HEK293 (cell line): ENCODE results near the gene SERAC1.

ENCODE experiments used
- CTCF ChIA-PET: fragments of 350-600 bp; formaldehyde crosslinking; extraction: SDS; loops from one replicate; lab custom pipeline; 2021; ENCODE audit warnings: antibody characterized with exemption; lab: Yijun Ruan, JAX
- POLR2A ChIA-PET: fragments of 300-600 bp; formaldehyde crosslinking; extraction: SDS; loops from one replicate; lab custom pipeline; 2020; ENCODE audit warnings: antibody characterized with exemption, inconsistent platforms; lab: Yijun Ruan, JAX
- H3K27ac ChIP-seq: fragments of 200-500 bp; sonication (Bioruptor generic); 2 replicates; pipeline ENCODE4 v1.5.1; 2014; ENCODE audit warnings: low read depth, low read length, control low read depth, inconsistent platforms; ENCODE audit errors: extremely low read depth
- H3K36me3 ChIP-seq, 2 experiments: fragments of 200-500 bp in 1 of 2; sonication (Bioruptor generic) in 1 of 2; 1 replicate in 1 of 2; 2 replicates in 1 of 2; pipeline ENCODE4 v1.5.1; 2014 to 2017; ENCODE audit warnings: inconsistent platforms in 2 of 2, low read length in 2 of 2; ENCODE audit not compliant: control insufficient read depth in 2 of 2, insufficient read depth in 1 of 2
- H3K4me1 ChIP-seq: fragments of 200-500 bp; sonication (Bioruptor generic); 2 replicates; pipeline ENCODE4 v1.5.1; 2014; ENCODE audit warnings: mild to moderate bottlenecking, low read length, inconsistent platforms; ENCODE audit not compliant: control insufficient read depth, insufficient read depth
- H3K4me3 ChIP-seq: 2 replicates; pipeline ENCODE4 v1.5.1; 2011; ENCODE audit warnings: low read depth, mild to moderate bottlenecking, control low read depth, low read length, moderate library complexity
- H3K9me3 ChIP-seq: fragments of 200-500 bp; sonication (Bioruptor generic); 2 replicates; pipeline ENCODE4 v1.5.1; 2014; ENCODE audit warnings: low read depth, low read length, inconsistent platforms; ENCODE audit not compliant: control insufficient read depth, insufficient read depth
- BCL11B ChIP-seq: fragments of 450-650 bp; formaldehyde crosslinking; IDR thresholded peaks from 2 replicates; pipeline ENCODE4 v1.5.1; 2016; ENCODE audit warnings: low read depth, missing biosample characterization, missing genetic modification characterization
- FEZF1 ChIP-seq: fragments of 450-650 bp; formaldehyde crosslinking; IDR thresholded peaks from 2 replicates; pipeline ENCODE4 v1.5.1; 2016; ENCODE audit warnings: missing biosample characterization, missing genetic modification characterization
- GLI4 ChIP-seq: fragments of 450-650 bp; formaldehyde crosslinking; IDR thresholded peaks from 2 replicates; pipeline ENCODE4 v1.5.1; 2016; ENCODE audit warnings: missing biosample characterization, missing genetic modification characterization
- KLF7 ChIP-seq: fragments of 450-650 bp; formaldehyde crosslinking; IDR thresholded peaks from 2 replicates; pipeline ENCODE4 v1.5.1; 2016; ENCODE audit warnings: missing biosample characterization, missing genetic modification characterization, borderline replicate concordance
- OSR2 ChIP-seq: fragments of 450-650 bp; formaldehyde crosslinking; IDR thresholded peaks from 2 replicates; pipeline ENCODE4 v1.5.1; 2016; ENCODE audit warnings: missing biosample characterization, missing genetic modification characterization
- RBAK ChIP-seq: fragments of 450-650 bp; formaldehyde crosslinking; IDR thresholded peaks from 2 replicates; pipeline ENCODE4 v1.5.1; 2016; ENCODE audit warnings: missing biosample characterization, missing genetic modification characterization
- SCRT1 ChIP-seq: fragments of 450-650 bp; formaldehyde crosslinking; IDR thresholded peaks from 2 replicates; pipeline ENCODE4 v1.5.1; 2016; ENCODE audit warnings: missing biosample characterization, missing genetic modification characterization, borderline replicate concordance
- SETDB1 ChIP-seq: IDR thresholded peaks from one replicate; pipeline ENCODE4 v1.6.1; 2017; ENCODE audit warnings: mild to moderate bottlenecking, low read length, moderate library complexity, mixed read lengths; ENCODE audit not compliant: insufficient read length
- TRIM28 ChIP-seq: IDR thresholded peaks from 2 replicates; pipeline ENCODE4 v1.6.1; 2011; ENCODE audit warnings: low read length, control low read depth, borderline replicate concordance
- YY2 ChIP-seq: fragments of 450-650 bp; formaldehyde crosslinking; IDR thresholded peaks from 2 replicates; pipeline ENCODE4 v1.5.1; 2016; ENCODE audit warnings: missing biosample characterization, missing genetic modification characterization
- ZBTB44 ChIP-seq: fragments of 450-650 bp; IDR thresholded peaks from 2 replicates; pipeline ENCODE4 v1.5.1; 2018; ENCODE audit warnings: missing biosample characterization, mild to moderate bottlenecking, missing genetic modification characterization
- ZBTB48 ChIP-seq: fragments of 450-650 bp; formaldehyde crosslinking; IDR thresholded peaks from 2 replicates; pipeline ENCODE4 v1.5.1; 2016; ENCODE audit warnings: missing biosample characterization, missing genetic modification characterization
- ZFP37 ChIP-seq: fragments of 450-650 bp; formaldehyde crosslinking; IDR thresholded peaks from 2 replicates; pipeline ENCODE4 v1.5.1; 2016; ENCODE audit warnings: missing biosample characterization, missing genetic modification characterization
- ZFP41 ChIP-seq: fragments of 450-650 bp; formaldehyde crosslinking; IDR thresholded peaks from 2 replicates; pipeline ENCODE4 v1.5.1; 2016; ENCODE audit warnings: missing biosample characterization, missing genetic modification characterization, borderline replicate concordance
- ZNF10 ChIP-seq: fragments of 450-650 bp; formaldehyde crosslinking; IDR thresholded peaks from 2 replicates; pipeline ENCODE4 v1.5.1; 2017; ENCODE audit warnings: missing biosample characterization, missing genetic modification characterization
- ZNF112 ChIP-seq: fragments of 450-650 bp; formaldehyde crosslinking; IDR thresholded peaks from 2 replicates; pipeline ENCODE4 v1.5.0; 2017; ENCODE audit warnings: missing biosample characterization, missing genetic modification characterization
- ZNF146 ChIP-seq: fragments of 450-650 bp; formaldehyde crosslinking; IDR thresholded peaks from 2 replicates; pipeline ENCODE4 v1.5.1; 2016; ENCODE audit warnings: missing biosample characterization, missing genetic modification characterization
- ZNF24 ChIP-seq: fragments of 450-650 bp; formaldehyde crosslinking; IDR thresholded peaks from 2 replicates; pipeline ENCODE4 v1.5.1; 2016; ENCODE audit warnings: missing biosample characterization, missing genetic modification characterization
- ZNF341 ChIP-seq: fragments of 450-650 bp; formaldehyde crosslinking; IDR thresholded peaks from 2 replicates; pipeline ENCODE4; 2016; ENCODE audit warnings: low read depth, missing biosample characterization, missing genetic modification characterization
- ZNF394 ChIP-seq: fragments of 450-650 bp; formaldehyde crosslinking; IDR thresholded peaks from 2 replicates; pipeline ENCODE4 v1.5.1; 2016; ENCODE audit warnings: missing biosample characterization, missing genetic modification characterization, mild to moderate bottlenecking, moderate library complexity, borderline replicate concordance
- ZNF426 ChIP-seq: fragments of 450-650 bp; formaldehyde crosslinking; IDR thresholded peaks from 2 replicates; pipeline ENCODE4 v1.5.1; 2017; ENCODE audit warnings: missing biosample characterization, missing genetic modification characterization, mild to moderate bottlenecking, inconsistent platforms, moderate library complexity
- ZNF513 ChIP-seq: fragments of 450-650 bp; IDR thresholded peaks from 2 replicates; pipeline ENCODE4 v1.5.1; 2018; ENCODE audit warnings: missing biosample characterization, missing genetic modification characterization
- ZNF558 ChIP-seq: fragments of 450-650 bp; formaldehyde crosslinking; IDR thresholded peaks from 2 replicates; pipeline ENCODE4 v1.5.1; 2016; ENCODE audit warnings: missing biosample characterization, missing genetic modification characterization
- ZNF610 ChIP-seq: fragments of 450-650 bp; formaldehyde crosslinking; IDR thresholded peaks from 2 replicates; pipeline ENCODE4 v1.5.1; 2016; ENCODE audit warnings: missing biosample characterization, missing genetic modification characterization, borderline replicate concordance
- ZNF623 ChIP-seq: fragments of 450-650 bp; formaldehyde crosslinking; IDR thresholded peaks from 2 replicates; pipeline ENCODE4 v1.5.1; 2016; ENCODE audit warnings: missing biosample characterization, missing genetic modification characterization
- ZNF701 ChIP-seq: fragments of 450-650 bp; formaldehyde crosslinking; IDR thresholded peaks from 2 replicates; pipeline ENCODE4 v1.5.1; 2016; ENCODE audit warnings: missing biosample characterization, missing genetic modification characterization
- ZNF707 ChIP-seq: fragments of 450-650 bp; formaldehyde crosslinking; IDR thresholded peaks from 2 replicates; pipeline ENCODE4 v1.5.1; 2016; ENCODE audit warnings: missing biosample characterization, missing genetic modification characterization
- ZNF776 ChIP-seq: fragments of 450-650 bp; formaldehyde crosslinking; IDR thresholded peaks from 2 replicates; pipeline ENCODE4 v1.5.0; 2017; ENCODE audit warnings: missing biosample characterization, missing genetic modification characterization, borderline replicate concordance
- ZNF785 ChIP-seq: fragments of 450-650 bp; formaldehyde crosslinking; IDR thresholded peaks from 2 replicates; pipeline ENCODE4 v1.5.1; 2016; ENCODE audit warnings: missing biosample characterization, missing genetic modification characterization
- ZSCAN30 ChIP-seq: fragments of 450-650 bp; IDR thresholded peaks from 2 replicates; pipeline ENCODE4 v1.5.1; 2018; ENCODE audit warnings: missing biosample characterization, mild to moderate bottlenecking, missing genetic modification characterization, moderate library complexity
- TF ChIP-seq, protein P1 (sequence below): fragments of 450-650 bp; formaldehyde crosslinking; IDR thresholded peaks from 2 replicates; pipeline ENCODE4 v1.5.1; 2016; ENCODE audit warnings: missing biosample characterization, missing genetic modification characterization

Gene SERAC1

GRCh38 chr6:158077676-158078075, 90.4 kb downstream of the SERAC1 start:
- POLR2A ChIA-PET = no interaction called here
- CTCF ChIA-PET = interaction anchor here (1.6 kb wide), 1 partner anchor 411 kb away, joined by 3 read pairs; no protein-coding TSS in a partner anchor
- H3K36me3 ChIP-seq = peaks cover 20 to 84% of the 10 kb centered on the region in 2 experiments

GRCh38 chr6:158076548-158076947, 91.5 kb downstream of the SERAC1 start:
- ChIA-PET POLR2A (no interaction called here), CTCF (interaction anchor here (0.6 to 1.6 kb wide), 2 partner anchors 82 to 410 kb away, joined by 3 read pairs; no protein-coding TSS in a partner anchor)
- no peak for TF ChIP-seq ZNF146 (tag by site-specific recombination)
- no peak for TF ChIP-seq TRIM28
- no peak for TF ChIP-seq ZNF10 (tag by site-specific recombination)
- TF ChIP-seq SCRT1 (tag by site-specific recombination) = no peak
- no peak for TF ChIP-seq ZFP37 (tag by site-specific recombination)
- no peak for TF ChIP-seq ZNF513
- no peak for TF ChIP-seq GLI4 (tag by site-specific recombination)
- TF ChIP-seq ZNF610 (tag by site-specific recombination) = no peak
- no peak for TF ChIP-seq ZNF112 (tag by site-specific recombination)
- TF ChIP-seq ZNF776 = no peak
- no peak for TF ChIP-seq ZFP41 (tag by site-specific recombination)
- Histone ChIP-seq H3K9me3 (no peaks in the 10 kb centered on the region), H3K4me3 (no peak overlapping the region), H3K27ac (no peak overlapping the region), H3K4me1 (no peaks in the 10 kb centered on the region), H3K36me3 (peaks cover 15 to 82% of the 10 kb centered on the region in 2 experiments)

More at GRCh38 chr6:158077676-158078075, 90.4 kb downstream of the SERAC1 start:
- no peak overlapping the region for H3K27ac ChIP-seq
- no peaks in the 10 kb centered on the region for H3K4me1 ChIP-seq
- TF ChIP-seq ZNF394 (tag by site-specific recombination) (no peak), ZNF785 (tag by site-specific recombination) (no peak), SETDB1 (no peak), ZBTB44 (no peak), ZNF24 (tag by site-specific recombination) (no peak), ZBTB48 (tag by site-specific recombination) (no peak), ZNF426 (tag by site-specific recombination) (no peak)
- TF ChIP-seq, protein P1, sequence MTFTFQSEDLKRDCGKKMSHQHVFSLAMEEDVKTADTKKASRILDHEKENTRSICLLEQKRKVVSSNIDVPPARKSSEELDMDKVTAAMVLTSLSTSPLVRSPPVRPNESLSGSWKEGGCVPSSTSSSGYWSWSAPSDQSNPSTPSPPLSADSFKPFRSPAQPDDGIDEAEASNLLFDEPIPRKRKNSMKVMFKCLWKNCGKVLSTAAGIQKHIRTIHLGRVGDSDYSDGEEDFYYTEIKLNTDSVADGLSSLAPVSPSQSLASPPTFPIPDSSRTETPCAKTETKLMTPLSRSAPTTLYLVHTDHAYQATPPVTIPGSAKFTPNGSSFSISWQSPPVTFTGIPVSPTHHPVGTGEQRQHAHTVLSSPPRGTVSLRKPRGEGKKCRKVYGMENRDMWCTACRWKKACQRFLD = no peak
- no peaks in the 10 kb centered on the region for H3K9me3 ChIP-seq
- H3K4me3 ChIP-seq = no peak overlapping the region

GRCh38 chr6:158073776-158074175, 94.3 kb downstream of the SERAC1 start:
- no peaks in the 10 kb centered on the region for H3K9me3 ChIP-seq
- H3K4me3 ChIP-seq = no peak overlapping the region
- H3K36me3 ChIP-seq = peaks cover 12 to 81% of the 10 kb centered on the region in 2 experiments
- no peak overlapping the region for H3K27ac ChIP-seq
- H3K4me1 ChIP-seq = no peaks in the 10 kb centered on the region
- POLR2A ChIA-PET = interaction anchor here (0.7 kb wide), 1 partner anchor 13 kb away, joined by 3 read pairs; no protein-coding TSS in a partner anchor
- CTCF ChIA-PET = interaction anchor here (0.6 to 3.7 kb wide), 14 partner anchors 9 to 315 kb away, joined by 3 to 35 read pairs (median 4); no protein-coding TSS in a partner anchor
- TF ChIP-seq RBAK (tag by site-specific recombination) (no peak), ZNF610 (tag by site-specific recombination) (no peak), ZNF623 (tag by site-specific recombination) (no peak), ZNF707 (tag by site-specific recombination) (no peak), ZSCAN30 (tag by site-specific recombination) (no peak), OSR2 (tag by site-specific recombination) (no peak), ZNF146 (tag by site-specific recombination) (no peak), BCL11B (tag by site-specific recombination) (no peak), KLF7 (tag by site-specific recombination) (no peak), ZNF701 (tag by site-specific recombination) (no peak), YY2 (no peak), ZNF558 (tag by site-specific recombination) (no peak), ZNF341 (tag by site-specific recombination) (no peak), FEZF1 (tag by site-specific recombination) (no peak)
